DMS79 treated with DMSO at 0.1 percent for 48 hours (cell line): ENCODE measurements around the gene CARS2.
"Not testable (repeated sequence)": the region's sequence is repeated elsewhere in the genome, so short reads cannot be mapped to it uniquely, and the experiment has no call there.

ENCODE experiments used
- DNase-seq: peaks from one replicate; lab custom pipeline; 2025; lab: John Stamatoyannopoulos, UW

Gene CARS2

GRCh38 chr13:110705826-110706569, at the start of gene CARS2:
Gene CARS2, minus strand, starts transcription at chr13:110706116. Its CDS starts 23 bp downstream, at chr13:110706093.
- DNase-seq = peak; percentile 99

DNA sequence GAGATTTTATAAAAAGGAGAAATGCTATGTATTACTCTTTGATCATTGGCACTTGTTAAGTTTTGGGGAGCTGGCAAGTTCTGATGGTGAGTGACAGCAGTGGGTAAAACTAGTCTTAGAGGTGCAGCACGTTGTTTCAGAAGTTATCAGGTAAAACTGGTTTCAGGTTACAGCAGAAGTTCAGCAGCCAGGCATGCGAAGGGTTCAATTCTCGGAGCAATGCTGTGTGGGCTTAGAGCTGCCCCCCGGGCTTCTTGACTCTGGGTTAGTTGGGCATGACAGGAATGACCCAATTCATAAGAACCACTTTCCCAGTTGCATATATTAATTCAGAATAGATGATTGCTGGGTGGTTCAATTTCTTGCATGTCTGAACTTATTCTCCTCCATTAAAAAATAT, 42.4 kb upstream of the CARS2 start:
- no peak for DNase-seq

GRCh38 chr13:110746438-110746837, 40.5 kb upstream of the CARS2 start:
- no peak for DNase-seq

GRCh38 chr13:110743687-110744086, 37.8 kb upstream of the CARS2 start:
- no peak for DNase-seq

DNA sequence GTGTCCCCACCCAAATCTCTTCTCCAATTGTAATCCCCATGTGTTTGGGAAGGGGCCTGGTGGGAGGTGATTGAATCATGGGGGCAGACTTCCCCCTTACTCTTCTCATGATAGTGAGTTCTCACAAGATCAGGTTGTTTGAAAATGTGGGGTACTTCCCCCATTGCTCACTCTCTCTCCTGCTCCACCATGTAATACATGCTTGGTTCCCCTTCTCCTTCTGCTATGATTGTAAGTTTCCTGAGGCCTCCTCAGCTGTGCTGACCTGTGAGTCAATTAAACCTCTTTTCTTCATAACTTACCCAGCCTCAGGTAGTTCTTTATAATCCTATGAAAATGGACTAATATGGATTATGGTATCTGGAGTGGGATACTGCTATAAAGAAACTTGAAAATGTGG, 31.6 kb upstream of the CARS2 start:
- no peak for DNase-seq

GRCh38 chr13:110734561-110734960, 28.6 kb upstream of the CARS2 start:
- DNase-seq = no peak

DNA sequence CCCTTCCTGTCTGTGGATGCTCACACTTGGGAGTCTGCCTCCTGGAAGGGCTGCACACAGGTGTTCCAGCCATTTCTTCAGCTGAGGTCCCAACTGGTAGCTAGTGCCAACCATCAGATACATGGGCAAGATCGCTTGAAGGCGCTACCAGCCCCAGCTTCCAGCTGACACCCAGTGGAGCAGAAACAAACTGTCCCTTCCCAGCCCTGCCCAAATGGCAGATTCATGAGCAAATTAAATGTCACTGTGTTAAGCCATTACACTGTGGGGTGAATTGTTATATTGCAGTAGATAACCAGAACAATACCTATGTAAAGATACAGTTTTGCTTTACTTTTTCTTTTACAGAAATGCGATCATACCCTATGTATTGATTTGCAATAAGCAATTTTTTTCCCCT, 25.2 kb upstream of the CARS2 start:
- DNase-seq = no peak

DNA sequence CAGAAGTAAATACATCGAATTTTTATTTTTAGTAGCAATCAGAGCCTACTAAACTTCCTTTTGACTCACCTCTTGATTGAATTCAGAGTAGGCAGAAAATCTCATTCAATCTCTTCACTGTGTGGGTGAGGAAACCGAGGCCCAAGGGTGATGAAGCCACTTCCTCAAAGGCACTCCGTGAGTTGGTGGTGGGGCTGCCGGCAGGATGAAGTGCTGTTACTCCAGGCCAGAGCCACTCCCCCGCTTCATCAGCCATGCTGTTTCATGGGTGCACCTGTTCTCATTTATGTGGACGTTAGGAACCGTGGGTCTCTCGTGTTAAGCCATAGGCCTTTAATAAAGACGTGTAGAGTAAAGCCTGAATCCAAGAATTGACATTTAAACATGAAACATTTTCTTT, 20.8 kb upstream of the CARS2 start:
- no peak for DNase-seq

- not testable (repeated sequence) for DNase-seq
Measured at GRCh38 chr13:110726153-110726552, 20.2 kb upstream of the CARS2 start.

DNA sequence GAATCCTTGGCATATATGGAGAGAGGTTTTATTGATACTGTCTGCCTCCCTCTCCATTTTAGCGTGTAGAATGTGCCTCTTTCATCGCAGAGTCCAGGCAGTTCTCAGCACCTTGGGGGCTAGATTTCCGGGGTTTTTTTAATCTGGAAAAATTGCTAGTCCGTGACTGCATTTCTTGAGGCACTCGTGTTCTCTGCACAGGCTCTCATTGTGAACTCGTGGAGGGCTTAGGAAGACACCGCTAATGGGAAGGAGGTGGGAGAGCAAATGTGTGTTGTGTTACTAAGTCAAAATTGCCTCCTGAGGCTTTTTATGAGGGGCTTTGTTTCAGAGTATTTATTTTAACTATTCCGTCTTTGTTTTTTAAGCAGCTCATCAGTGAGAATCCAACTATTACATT, 17.7 kb upstream of the CARS2 start:
- no peak for DNase-seq

DNA sequence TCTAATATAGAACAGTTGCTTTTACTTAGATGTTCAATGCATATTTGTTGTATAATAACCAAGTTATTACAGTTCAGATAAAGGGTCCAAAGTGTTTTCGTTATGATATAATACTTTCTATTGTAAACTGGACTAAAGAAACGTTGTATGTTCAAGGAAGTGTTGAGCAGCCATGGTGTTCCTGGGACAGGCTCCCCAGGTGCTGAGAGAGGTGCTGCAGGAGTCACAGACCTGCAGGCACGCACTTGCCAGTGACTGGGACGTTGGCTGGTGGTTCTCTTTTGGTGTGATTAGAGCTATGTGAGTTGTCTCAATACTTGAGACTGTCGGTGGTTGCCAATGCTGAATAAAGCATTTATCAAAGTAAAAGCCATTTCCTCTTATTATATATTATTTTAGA, 17.1 kb upstream of the CARS2 start:
- DNase-seq = no peak

DNA sequence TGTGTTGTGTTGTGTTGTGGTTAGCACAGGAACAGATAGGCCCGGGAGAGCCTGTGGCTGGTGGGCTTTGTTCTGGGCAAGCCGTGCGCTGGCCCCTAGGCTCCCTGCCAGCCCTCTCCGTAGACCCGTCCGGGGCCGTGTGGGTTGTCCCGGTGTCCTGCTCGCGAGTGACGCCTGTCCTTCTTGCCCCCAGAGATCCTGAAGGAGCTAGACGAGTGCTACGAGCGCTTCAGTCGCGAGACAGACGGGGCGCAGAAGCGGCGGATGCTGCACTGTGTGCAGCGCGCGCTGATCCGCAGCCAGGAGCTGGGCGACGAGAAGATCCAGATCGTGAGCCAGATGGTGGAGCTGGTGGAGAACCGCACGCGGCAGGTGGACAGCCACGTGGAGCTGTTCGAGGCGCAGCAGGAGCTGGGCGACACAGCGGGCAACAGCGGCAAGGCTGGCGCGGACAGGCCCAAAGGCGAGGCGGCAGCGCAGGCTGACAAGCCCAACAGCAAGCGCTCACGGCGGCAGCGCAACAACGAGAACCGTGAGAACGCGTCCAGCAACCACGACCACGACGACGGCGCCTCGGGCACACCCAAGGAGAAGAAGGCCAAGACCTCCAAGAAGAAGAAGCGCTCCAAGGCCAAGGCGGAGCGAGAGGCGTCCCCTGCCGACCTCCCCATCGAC, 13.3 kb upstream of the CARS2 start:
- DNase-seq = no peak

DNA sequence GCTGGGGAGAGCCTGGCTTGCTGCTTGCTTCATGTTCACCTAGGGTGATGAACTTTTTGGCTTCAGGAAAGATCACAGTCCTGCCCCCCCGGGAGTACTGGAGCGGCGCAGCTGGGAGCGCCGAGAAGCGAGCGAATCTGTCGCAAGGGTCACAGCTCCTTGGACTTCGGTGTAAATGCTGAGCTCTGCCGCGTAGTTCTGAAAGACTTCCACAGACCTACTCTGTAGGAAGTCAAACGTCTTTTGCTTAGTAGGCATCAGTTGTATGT, 10.3 kb upstream of the CARS2 start:
- DNase-seq = peak; percentile 34

GRCh38 chr13:110715395-110716246, 9.7 kb upstream of the CARS2 start:
- peak; percentile 100 for DNase-seq

- peak; percentile 89 for DNase-seq
Measured at GRCh38 chr13:110714797-110715394, 9.0 kb upstream of the CARS2 start.

DNA sequence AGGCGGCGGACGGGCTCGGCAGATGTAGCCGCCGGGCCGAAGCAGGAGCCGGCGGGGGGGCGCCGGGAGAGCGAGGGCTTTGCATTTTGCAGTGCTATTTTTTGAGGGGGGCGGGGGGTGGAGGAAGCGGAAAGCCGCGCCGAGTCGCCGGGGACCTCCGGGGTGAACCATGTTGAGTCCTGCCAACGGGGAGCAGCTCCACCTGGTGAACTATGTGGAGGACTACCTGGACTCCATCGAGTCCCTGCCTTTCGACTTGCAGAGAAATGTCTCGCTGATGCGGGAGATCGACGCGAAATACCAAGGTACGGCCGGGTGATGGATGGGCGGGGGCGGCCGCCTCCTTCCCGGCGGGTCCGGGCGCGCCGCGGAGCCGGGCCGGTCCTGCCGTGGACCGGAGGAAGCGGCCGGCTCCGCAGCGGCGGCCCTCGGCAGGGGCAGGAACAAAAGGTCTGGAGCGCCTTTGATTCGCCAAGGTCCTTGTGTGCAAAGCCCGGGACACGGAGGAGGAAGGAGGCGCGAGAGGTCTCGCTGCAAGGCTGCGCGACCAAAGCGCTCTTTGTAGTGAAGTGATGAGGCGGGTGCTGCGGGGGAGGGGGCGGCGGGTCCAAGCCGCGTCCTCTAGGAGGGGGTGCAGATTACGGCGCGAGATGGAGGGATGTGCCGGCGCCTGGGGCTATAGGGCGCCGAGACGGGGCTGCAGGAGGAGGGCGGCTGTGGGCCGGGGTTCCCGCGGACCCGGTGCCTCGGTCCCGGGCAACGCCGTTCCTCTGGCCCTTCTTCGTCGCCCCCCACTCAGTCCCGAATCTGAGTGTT, 8.3 kb upstream of the CARS2 start:
- peak; percentile 39 for DNase-seq

- no peak for DNase-seq
Measured at GRCh38 chr13:110713642-110713952, 7.7 kb upstream of the CARS2 start, which contains the start of gene ING1. Gene ING1, plus strand, starts transcription at chr13:110713700. Its CDS starts 450 bp downstream, at chr13:110714150.

DNA sequence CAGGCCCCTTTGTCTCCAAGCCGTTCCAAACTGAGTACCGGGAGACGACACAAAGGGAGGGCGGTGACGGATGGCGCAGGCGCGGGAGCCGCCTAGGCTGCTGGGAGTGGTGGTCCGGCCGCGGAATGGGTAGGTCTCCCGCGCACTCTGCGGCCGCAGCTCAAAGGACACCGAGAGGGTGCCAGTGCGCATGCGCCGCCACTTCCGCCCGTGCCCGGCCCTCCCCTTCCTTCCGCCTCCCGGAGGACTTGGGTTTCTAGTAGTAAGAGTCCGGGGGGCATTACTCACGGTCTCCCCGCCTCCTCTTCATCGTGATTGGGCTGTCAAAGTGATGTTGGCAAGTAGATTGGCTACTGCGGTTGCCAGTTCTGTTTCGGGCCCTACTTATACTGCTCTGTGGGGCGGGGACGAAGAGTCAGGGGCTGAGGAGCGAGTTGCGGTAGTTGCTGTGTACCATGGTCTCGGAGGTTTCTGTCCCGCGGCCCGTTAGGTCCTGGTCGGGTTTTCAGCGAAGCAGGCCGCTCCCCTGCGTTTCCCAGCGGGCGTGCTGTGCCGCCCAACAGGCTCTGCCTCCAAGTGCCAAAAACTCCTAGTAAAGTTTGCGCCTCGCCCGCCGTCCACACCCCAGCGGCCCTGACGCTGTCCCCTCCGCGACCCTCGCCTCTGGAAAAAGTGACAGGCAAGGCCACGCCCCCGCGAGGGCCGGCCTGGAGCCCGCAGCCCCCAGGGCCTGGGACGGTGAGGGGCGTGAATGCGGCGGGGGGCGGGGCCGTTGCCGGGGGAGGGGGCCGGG, 7.1 kb upstream of the CARS2 start:
- DNase-seq = peak; percentile 100

- DNase-seq = peak; percentile 100
Measured at GRCh38 chr13:110712081-110712848, 6.3 kb upstream of the CARS2 start.
